Fibroblast of skin of right biceps (primary cell): Measurements from ENCODE around the gene CALCA.
"Not testable (repeated sequence)": the region's sequence is repeated elsewhere in the genome, so short reads cannot be mapped to it uniquely, and the experiment has no call there.

Experiments
- DNase-seq: peaks from one replicate; pipeline ENCODE4 v3.0.0-alpha.2; 2013

The CALCA gene

GRCh38 chr11:14971865-14972580, at the start of gene CALCA:
TSS of gene CALCA (minus strand) at chr11:14972351. CDS start at chr11:14971192, 1,159 bp downstream.
- DNase-seq = no peak

GRCh38 chr11:15016200-15016599, 44.0 kb upstream of the CALCA start:
- no peak for DNase-seq

- no peak for DNase-seq
Measured at GRCh38 chr11:15011776-15012345, 39.7 kb upstream of the CALCA start.

GRCh38 chr11:15010865-15011264, 38.7 kb upstream of the CALCA start:
- no peak for DNase-seq

GRCh38 chr11:15006139-15006759, 34.1 kb upstream of the CALCA start:
- peak; percentile 37 for DNase-seq

GRCh38 chr11:14988133-14988532, 16.0 kb upstream of the CALCA start:
- not testable (repeated sequence) for DNase-seq

GRCh38 chr11:14981507-14981906, 9.4 kb upstream of the CALCA start:
- DNase-seq = no peak

- peak; percentile 38 for DNase-seq
Measured at GRCh38 chr11:14980854-14981253, 8.7 kb upstream of the CALCA start.

- no peak for DNase-seq
Measured at GRCh38 chr11:14977101-14977880, 5.1 kb upstream of the CALCA start.

- no peak for DNase-seq
Measured at GRCh38 chr11:14975252-14975587, 3.1 kb upstream of the CALCA start.

GRCh38 chr11:14974515-14975251, 2.5 kb upstream of the CALCA start:
- DNase-seq = peak; percentile 26

GRCh38 chr11:14973621-14974514, 1.7 kb upstream of the CALCA start:
- no peak for DNase-seq

- DNase-seq = no peak
Measured at GRCh38 chr11:14972581-14973495, 687 bp upstream of the CALCA start.

GRCh38 chr11:14969901-14970323, 2.2 kb downstream of the CALCA start:
- no peak for DNase-seq

- DNase-seq = no peak
Measured at GRCh38 chr11:14967581-14968243, 4.4 kb downstream of the CALCA start.

- no peak for DNase-seq
Measured at GRCh38 chr11:14956111-14956510, 16.0 kb downstream of the CALCA start.

- no peak for DNase-seq
Measured at GRCh38 chr11:14954581-14954980, 17.6 kb downstream of the CALCA start.

GRCh38 chr11:14953904-14954303, 18.2 kb downstream of the CALCA start:
- DNase-seq = no peak

- DNase-seq = no peak
Measured at GRCh38 chr11:14949437-14950147, 22.6 kb downstream of the CALCA start.
